HL-60 (cell line): ENCODE measurements around the gene CELSR2.

Experiments
- DNase-seq, 2 experiments: peaks; one replicate each; pipeline ENCODE4 v3.0.0-alpha.2; 2010 to 2020; ENCODE audit warnings: low read depth in 1 of 2, low spot score in 1 of 2
- H3K27ac ChIP-seq: fragments of 250-450 bp; sonication (Bioruptor Pico); replicated peaks from 2 replicates; pipeline ENCODE4 v1.5.1; 2020; ENCODE audit warnings: mild to moderate bottlenecking, moderate library complexity
- H3K27me3 ChIP-seq: fragments of 250-450 bp; sonication (Bioruptor Pico); 2 replicates; pipeline ENCODE4 v1.5.1; 2021; ENCODE audit warnings: mild to moderate bottlenecking, moderate library complexity; ENCODE audit not compliant: insufficient read depth, poor library complexity, severe bottlenecking
- H3K4me3 ChIP-seq: replicated peaks from 2 replicates; pipeline ENCODE4 v1.5.1; 2011; ENCODE audit warnings: mild to moderate bottlenecking, control low read depth, low read length; ENCODE audit not compliant: insufficient read depth
- GABPA ChIP-seq: IDR thresholded peaks from 2 replicates; pipeline ENCODE4 v1.6.1; 2012; ENCODE audit warnings: low read depth
- POLR2AphosphoS5 ChIP-seq: IDR thresholded peaks from 2 replicates; pipeline ENCODE4 v1.6.1; 2012; ENCODE audit warnings: low read depth
- REST ChIP-seq: IDR thresholded peaks from 2 replicates; pipeline ENCODE4 v1.6.1; 2012; ENCODE audit warnings: low read depth; ENCODE audit not compliant: insufficient replicate concordance
- SPI1 ChIP-seq: IDR thresholded peaks from 2 replicates; pipeline ENCODE4 v1.6.1; 2012; ENCODE audit warnings: low read depth, mild to moderate bottlenecking, borderline replicate concordance
- TF ChIP-seq, protein P1 (sequence below): IDR thresholded peaks from one replicate; pipeline ENCODE4 v1.5.1; 2011; ENCODE audit warnings: low read length, control low read depth, inconsistent platforms; ENCODE audit not compliant: insufficient read depth

CELSR2 gene

GRCh38 chr1:109252167-109252892 lies 3.0 kb downstream of the CELSR2 start:
- no peak for TF ChIP-seq REST
- TF ChIP-seq, protein P1, sequence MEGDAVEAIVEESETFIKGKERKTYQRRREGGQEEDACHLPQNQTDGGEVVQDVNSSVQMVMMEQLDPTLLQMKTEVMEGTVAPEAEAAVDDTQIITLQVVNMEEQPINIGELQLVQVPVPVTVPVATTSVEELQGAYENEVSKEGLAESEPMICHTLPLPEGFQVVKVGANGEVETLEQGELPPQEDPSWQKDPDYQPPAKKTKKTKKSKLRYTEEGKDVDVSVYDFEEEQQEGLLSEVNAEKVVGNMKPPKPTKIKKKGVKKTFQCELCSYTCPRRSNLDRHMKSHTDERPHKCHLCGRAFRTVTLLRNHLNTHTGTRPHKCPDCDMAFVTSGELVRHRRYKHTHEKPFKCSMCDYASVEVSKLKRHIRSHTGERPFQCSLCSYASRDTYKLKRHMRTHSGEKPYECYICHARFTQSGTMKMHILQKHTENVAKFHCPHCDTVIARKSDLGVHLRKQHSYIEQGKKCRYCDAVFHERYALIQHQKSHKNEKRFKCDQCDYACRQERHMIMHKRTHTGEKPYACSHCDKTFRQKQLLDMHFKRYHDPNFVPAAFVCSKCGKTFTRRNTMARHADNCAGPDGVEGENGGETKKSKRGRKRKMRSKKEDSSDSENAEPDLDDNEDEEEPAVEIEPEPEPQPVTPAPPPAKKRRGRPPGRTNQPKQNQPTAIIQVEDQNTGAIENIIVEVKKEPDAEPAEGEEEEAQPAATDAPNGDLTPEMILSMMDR, result no peak
- no peak for TF ChIP-seq SPI1
- no peak for TF ChIP-seq POLR2AphosphoS5
- no peak for TF ChIP-seq GABPA
- Histone ChIP-seq H3K27ac (no peak overlapping the region), H3K27me3 (peaks cover 18% of the 10 kb centered on the region), H3K4me3 (no peak overlapping the region)
- no peak for DNase-seq

- no peak for DNase-seq
- TF ChIP-seq REST (no peak), POLR2AphosphoS5 (no peak), SPI1 (no peak), GABPA (no peak)
- TF ChIP-seq, protein P1, result no peak
- peaks cover 18% of the 10 kb centered on the region for H3K27me3 ChIP-seq
- no peak overlapping the region for H3K4me3 ChIP-seq
- H3K27ac ChIP-seq, result no peak overlapping the region
Measured at GRCh38 chr1:109252893-109253802, 3.8 kb downstream of the CELSR2 start.

DNA sequence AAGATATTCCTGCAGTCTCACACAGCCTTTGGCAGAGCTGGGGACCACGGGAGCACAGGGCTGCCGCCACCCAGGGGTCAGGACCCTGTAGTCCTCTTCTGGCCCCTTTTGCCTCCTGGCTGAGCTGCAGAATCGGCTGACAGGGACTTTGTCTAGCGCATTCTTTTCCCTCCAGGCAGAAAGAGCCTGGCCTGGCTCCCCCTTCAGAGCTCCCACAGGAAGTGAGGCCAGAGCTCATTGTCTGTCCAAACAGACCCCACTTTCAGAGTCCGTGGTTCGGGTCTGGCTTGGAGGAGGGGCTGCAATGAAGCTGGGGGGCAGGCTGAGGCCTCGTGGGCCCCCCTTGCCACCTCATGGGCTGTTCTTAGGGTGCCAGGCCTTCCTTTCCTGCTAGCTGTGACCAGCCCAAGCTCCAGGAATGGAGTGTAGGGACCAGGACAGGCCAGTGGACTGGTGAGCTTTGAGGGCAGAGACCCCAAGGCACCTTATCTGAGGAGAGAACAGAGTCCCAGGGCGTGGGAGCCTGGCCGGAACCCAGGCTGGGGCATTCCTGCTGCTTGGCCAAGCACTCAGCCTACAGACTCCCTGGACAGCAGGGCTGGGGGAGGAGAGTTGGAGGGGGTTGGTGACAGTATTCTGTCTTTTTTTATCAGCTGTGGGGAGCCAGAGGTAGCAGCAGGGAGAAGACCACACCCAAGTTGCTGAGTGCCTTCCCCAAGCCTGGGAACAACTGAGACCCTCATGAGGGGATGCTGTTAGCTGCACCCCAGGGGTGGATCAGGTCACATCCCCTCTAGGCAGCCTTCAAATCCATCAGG lies 4.7 kb downstream of the CELSR2 start:
- Histone ChIP-seq H3K4me3 (no peak overlapping the region), H3K27me3 (peaks cover 18% of the 10 kb centered on the region), H3K27ac (no peak overlapping the region)
- TF ChIP-seq REST (no peak), POLR2AphosphoS5 (no peak), SPI1 (no peak)
- TF ChIP-seq, protein P1, result no peak
- DNase-seq, result no peak
